TTC549 (cell line): ENCODE results near the gene PRLH.

Source experiments
- FAIRE-seq: peaks from 2 replicates; lab custom pipeline; 2012; peaks lifted over from hg19 to GRCh38; lab: Jason Lieb, UNC

The PRLH gene

GRCh38 chr2:237566401-237567235, at the start of gene PRLH:
Gene PRLH, plus strand, starts transcription at chr2:237566574. Its CDS starts 0 bp downstream, at chr2:237566574.
- FAIRE-seq, result no peak

GRCh38 chr2:237517163-237517562, 49.2 kb upstream of the PRLH start:
- FAIRE-seq, result no peak

DNA sequence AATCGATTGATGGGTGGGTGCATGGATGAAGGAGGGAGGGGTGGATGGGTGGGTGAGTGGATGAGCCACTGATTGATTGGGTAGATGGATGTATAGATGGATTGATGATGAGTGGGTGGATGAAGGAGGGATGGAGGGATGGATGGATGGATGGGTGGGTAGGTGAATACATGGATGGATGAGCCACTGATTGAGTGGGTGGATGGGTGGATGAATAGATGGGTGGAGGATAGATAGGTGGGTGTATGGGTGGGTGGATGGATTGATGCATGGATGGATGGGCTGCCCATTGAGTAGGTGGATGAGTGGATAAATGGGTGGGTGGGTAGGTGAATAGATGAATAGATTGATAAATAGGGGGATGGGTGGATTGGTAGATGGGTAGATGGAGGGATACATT, 48.4 kb upstream of the PRLH start:
- FAIRE-seq, result no peak

DNA sequence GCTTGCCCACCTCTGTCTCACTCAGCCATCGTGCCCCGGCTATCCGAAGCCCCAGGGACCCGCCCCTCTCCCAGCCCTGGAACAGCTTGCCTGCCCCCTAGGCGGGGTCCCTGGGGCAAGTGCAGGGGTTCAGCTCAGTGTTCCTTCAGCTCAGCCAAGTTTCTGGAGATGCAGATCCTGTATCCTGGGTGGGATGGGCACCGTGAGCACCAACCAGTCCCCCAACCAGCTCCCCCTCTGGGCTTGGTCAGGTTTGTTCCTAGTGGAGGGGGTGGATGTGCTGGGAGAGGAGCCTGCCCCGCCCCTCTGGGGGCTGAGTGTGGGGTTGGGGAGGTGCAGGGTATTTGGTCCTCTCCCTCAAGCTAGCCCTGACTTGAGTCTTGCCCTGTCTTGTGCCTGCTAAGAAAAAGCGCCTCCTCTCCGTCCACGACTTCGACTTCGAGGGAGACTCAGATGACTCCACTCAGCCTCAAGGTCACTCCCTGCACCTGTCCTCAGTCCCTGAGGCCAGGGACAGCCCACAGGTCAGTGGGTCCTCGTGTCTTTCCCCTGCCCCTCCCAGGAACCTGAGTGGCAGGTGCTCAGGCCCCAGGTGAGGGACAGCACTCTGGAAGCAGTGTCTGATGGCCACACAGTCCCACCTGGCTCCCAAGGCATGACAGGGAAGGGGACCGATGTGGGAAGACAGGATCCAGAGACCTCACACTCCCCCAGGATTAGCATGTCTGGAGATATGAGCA, 46.7 kb upstream of the PRLH start:
- FAIRE-seq, result no peak

DNA sequence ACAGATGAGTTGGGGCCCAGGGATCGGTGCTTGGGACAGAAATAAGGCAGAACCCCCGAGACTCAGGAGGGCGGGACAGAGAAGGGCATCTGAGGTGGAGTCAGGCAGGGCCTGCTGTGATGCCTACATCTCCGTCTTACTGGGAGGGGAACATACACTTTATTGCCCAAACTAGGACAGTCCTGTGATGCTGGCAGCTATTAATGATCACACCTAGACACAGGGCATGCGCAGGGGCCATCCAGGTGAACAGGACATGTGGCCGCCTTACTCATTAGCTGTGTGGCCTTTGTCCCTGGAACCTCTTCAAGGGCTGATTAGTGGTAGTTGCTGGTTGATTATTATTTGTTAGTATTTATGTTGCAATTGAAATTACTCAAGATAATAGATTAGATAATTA, 46.1 kb upstream of the PRLH start:
- no peak for FAIRE-seq

- no peak for FAIRE-seq
Observed at GRCh38 chr2:237524631-237525030, 41.7 kb upstream of the PRLH start.

DNA sequence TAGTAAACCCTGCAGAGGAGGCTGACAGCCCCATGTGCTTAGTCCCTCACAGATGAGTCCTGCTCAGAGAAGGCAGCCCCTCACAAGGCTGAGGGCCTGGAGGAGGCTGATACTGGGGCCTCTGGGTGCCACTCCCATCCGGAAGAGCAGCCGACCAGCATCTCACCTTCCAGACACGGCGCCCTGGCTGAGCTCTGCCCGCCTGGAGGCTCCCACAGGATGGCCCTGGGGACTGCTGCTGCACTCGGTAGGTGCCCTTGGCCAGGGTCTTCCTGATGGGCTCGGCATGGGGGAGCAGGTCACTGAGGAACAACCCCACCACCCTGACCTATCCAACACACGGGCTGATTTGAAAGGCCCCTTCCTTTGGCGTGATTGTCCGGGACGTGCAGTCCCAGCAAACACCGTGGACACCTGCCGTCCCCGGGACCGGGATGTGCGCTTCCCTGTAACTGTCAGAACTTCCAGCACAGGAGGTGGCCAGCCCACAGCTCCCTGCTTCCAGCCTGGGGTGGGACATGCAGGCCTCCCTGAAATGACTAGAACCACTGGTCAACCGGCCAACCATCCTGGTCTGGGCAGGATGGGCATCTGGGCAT, 40.7 kb upstream of the PRLH start:
- no peak for FAIRE-seq

DNA sequence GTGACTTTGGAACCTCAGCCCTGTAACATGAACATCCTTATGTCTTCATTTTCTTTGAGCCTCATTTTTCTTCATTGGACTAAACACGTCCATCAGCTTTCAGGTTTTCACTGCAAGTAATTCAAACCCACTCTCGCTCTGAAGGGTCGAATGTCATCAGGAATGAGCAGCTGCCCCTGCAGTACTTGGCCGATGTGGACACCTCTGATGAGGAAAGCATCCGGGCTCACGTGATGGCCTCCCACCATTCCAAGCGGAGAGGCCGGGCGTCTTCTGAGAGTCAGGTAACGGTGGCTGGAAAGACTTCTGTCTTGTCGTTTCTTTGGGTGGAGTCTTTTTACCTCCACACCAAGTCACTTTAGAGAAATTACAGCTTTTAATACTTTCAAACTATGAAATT, 39.1 kb upstream of the PRLH start:
- FAIRE-seq, result no peak

GRCh38 chr2:237527766-237528165, 38.6 kb upstream of the PRLH start:
- no peak for FAIRE-seq

GRCh38 chr2:237529452-237530402, 36.6 kb upstream of the PRLH start:
- no peak for FAIRE-seq

GRCh38 chr2:237530472-237531433, 35.6 kb upstream of the PRLH start:
- no peak for FAIRE-seq

GRCh38 chr2:237532160-237532559, 34.2 kb upstream of the PRLH start:
- no peak for FAIRE-seq

DNA sequence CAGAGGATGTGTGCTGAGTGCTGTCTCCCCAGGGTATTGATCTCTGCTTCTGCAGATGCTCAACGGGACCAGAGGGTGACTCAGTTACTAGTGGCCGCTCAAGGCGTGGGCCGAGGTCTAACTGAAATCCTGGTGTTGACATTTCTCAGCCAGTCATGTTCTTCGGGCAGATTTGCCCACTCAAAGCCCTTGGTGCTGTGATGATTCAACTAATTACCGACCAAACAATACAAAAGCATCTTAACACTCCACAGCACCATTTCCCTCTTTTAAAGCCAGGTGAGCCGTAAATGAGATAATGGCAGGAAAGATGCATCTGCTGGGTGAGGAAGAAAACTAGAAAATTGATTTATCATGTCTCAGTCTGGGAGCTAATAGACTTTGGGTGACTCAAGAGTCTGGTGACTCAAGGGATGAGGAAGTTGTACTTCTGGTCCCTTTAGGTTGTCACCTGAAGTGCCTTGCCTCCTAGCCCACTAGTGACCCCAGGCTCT, 32.7 kb upstream of the PRLH start:
- no peak for FAIRE-seq

DNA sequence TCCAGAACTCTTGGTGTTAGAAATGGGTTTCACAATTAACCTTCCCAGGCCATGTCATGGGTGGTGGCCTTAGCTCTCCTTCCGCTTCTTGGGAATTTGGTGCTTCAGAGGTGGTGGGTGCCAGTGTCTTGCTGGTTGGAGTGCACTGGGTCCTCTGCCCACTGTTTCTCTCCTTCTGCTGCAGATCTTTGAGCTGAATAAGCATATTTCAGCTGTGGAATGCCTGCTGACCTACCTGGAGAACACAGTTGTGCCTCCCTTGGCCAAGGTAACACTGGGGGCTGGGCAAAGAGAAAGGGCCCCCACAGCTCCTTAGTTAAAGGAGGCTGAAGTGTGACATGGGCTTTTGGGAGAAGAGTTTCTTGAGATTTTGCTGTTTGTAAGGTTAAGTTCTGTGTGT, 32.0 kb upstream of the PRLH start:
- FAIRE-seq, result no peak

GRCh38 chr2:237535385-237536082, 30.8 kb upstream of the PRLH start:
- no peak for FAIRE-seq

DNA sequence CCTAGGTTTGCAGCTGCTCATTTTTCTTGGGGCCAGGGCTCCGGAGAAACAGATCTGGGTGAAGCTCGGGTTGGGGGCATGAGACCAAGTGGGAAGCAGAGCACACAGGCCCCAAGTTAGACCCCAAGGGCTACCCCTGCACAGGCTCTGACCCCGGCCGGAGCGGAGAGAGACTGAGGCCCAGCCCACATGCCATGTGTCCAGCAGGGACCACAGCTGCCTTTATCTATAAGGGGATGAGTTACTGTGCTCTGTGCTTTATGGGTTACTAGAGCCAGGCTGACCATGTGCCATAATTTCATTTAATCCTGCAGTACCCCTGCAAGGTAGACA, 30.3 kb upstream of the PRLH start:
- FAIRE-seq, result no peak

- FAIRE-seq, result no peak
Observed at GRCh38 chr2:237536617-237537016, 29.8 kb upstream of the PRLH start.

DNA sequence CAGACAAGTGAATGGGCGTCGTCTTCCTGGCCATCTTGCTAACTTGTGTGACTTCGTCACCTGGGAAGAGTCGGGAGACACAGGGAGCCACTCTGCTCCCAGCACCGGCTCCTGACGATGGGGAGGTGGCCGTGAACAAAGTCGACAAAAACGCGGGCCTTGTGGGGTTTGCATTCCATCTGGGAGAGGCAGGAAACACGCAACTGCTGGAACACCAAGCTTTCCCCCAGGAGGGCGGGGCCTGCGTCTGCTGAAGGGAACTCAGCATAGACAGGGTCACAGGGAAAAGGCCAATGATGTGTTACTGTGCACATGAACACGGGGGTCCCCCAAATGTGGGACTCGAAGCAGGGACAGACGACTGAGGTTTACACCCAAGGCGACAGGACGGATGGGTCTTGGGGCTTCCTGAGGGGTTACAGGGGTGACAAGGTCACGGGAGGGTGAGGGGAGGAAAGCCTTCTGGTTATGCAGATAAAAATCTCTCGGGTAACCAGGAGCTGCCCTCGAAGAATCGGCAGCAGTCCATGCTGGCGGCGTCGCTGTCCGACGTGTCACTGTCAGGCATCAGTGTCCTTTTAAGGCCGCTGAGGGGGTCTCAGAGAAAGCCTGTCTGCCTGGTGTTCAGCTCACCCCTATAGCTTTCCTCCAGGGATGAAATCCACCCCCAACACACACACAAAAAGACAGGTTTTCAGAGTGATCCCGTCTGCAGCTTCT, 28.2 kb upstream of the PRLH start:
- no peak for FAIRE-seq

GRCh38 chr2:237538901-237539300, 27.5 kb upstream of the PRLH start:
- FAIRE-seq, result no peak

- FAIRE-seq, result no peak
Observed at GRCh38 chr2:237539681-237540080, 26.7 kb upstream of the PRLH start.
